Measurements from ENCODE around the gene KIZ. TPM values are rescaled to one million over a fixed set of nuclear protein-coding genes. Genes with fewer than 3 reads are reported as not detected.

The KIZ gene
- total RNA-seq, 1 experiment from 2014 or later, result 43.6 TPM

GRCh38 chr20:21127201-21127981 lies 1.5 kb downstream of the KIZ start (continued):
- TF ChIP-seq RORB (CRISPR knock-in tag; IDR thresholded peaks at IDR 0.05) (no peak), HMGXB4 (CRISPR knock-in tag; IDR thresholded peaks at IDR 0.05) (no peak), ZNF423 (CRISPR knock-in tag; IDR thresholded peaks at IDR 0.05) (no peak), ZNF532 (CRISPR knock-in tag; IDR thresholded peaks at IDR 0.05; ENCODE audit: borderline replicate concordance) (no peak)

GRCh38 chr20:21129861-21130260 lies 4.0 kb downstream of the KIZ start:
- no peak overlapping the region for H3K4me3 Mint-ChIP-seq
- peaks cover 62% of the 10 kb centered on the region for H3K4me1 Mint-ChIP-seq
- no peak for DNase-seq (ENCODE audit: low spot score)
- 0 out of 2 replicates have a peak overlapping the region, but pooled peaks have one; percentile 0 for H3K27ac Mint-ChIP-seq
- ChIA-PET POLR2A (no interaction called here), CTCF (interaction anchor here (1.0 to 2.3 kb wide), 8 partner anchors 11 to 264 kb away, joined by 3 to 15 read pairs (median 4); no protein-coding TSS in a partner anchor)
- no peak for ATAC-seq
- H3K9me3 Mint-ChIP-seq, result no peaks in the 10 kb centered on the region
- peaks cover 5% of the 10 kb centered on the region for H3K36me3 Mint-ChIP-seq
- no peaks in the 10 kb centered on the region; the same call in 1 of the 2 replicates for H3K27me3 Mint-ChIP-seq (ENCODE audit: low read depth)
- no peak for TF ChIP-seq TCF7 (CRISPR knock-in tag; IDR thresholded peaks at IDR 0.05; ENCODE audit: low read depth)
- TF ChIP-seq ATF1 (CRISPR knock-in tag; IDR thresholded peaks at IDR 0.05), result no peak
- TF ChIP-seq ETV6 (CRISPR knock-in tag; IDR thresholded peaks at IDR 0.05), result no peak
- no peak for TF ChIP-seq SMAD3 (CRISPR knock-in tag; IDR thresholded peaks at IDR 0.05; ENCODE audit: borderline replicate concordance)
- TF ChIP-seq NFATC4 (CRISPR knock-in tag; IDR thresholded peaks at IDR 0.05), result no peak
- TF ChIP-seq IRF2 (CRISPR knock-in tag; IDR thresholded peaks at IDR 0.05; ENCODE audit: borderline replicate concordance, low read depth), result no peak
- no peak for TF ChIP-seq AFF4 (CRISPR knock-in tag; IDR thresholded peaks at IDR 0.05; ENCODE audit: borderline replicate concordance)
- TF ChIP-seq ZNF423 (CRISPR knock-in tag; IDR thresholded peaks at IDR 0.05), result no peak
- no peak for TF ChIP-seq TP53 (CRISPR knock-in tag; IDR thresholded peaks at IDR 0.05)
- no peak for TF ChIP-seq JAZF1 (CRISPR knock-in tag; IDR thresholded peaks at IDR 0.05)
- TF ChIP-seq FOXP4 (CRISPR knock-in tag; IDR thresholded peaks at IDR 0.05), result no peak
- no peak for TF ChIP-seq JUN (CRISPR knock-in tag; IDR thresholded peaks at IDR 0.05)
- TF ChIP-seq USF1 (CRISPR knock-in tag; IDR thresholded peaks at IDR 0.05), result no peak
- TF ChIP-seq MAX (CRISPR knock-in tag; IDR thresholded peaks at IDR 0.05), result no peak
- TF ChIP-seq E2F1 (CRISPR knock-in tag; IDR thresholded peaks at IDR 0.05), result no peak
